ENCODE results near the gene ILKAP.

ILKAP gene

DNA sequence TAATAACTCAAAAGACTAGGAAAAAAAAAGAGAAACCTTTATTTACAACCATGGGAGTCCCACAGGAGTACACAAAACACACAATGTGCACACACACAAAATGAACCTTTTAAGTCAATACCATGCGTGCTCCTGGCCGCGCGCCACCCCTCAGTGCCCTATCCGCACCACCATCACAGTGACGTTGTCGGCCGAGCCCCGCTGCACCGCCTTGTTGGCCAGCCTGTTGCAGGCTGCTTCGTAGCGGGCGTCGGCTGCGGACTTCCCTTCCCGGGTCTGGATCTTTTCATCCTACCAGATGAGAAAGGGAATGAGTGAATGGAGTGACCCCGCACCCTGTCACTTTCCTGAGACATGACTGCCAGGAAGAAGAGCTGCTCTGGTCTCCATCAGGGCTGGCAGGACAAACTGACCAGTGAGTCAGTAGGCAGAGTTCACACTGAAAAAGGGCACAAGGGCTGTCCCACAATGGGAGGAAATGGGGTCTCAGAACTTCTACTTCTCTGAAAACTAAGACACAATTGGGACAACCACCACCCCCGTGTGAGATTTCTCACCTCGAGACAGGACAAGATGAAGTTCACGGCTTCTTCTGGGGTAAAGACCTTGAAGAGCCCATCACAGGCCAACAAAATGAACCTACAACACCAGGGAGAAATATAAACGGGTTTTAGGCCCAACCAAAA lies 33.0 kb downstream of the ILKAP start:
- peak; percentile 26 to 61 for DNase-seq
- TF ChIP-seq POLR2A (IDR thresholded peaks at IDR 0.05; ENCODE audit: low read length): no peak
- TF ChIP-seq GATA1 (IDR thresholded peaks at IDR 0.05; ENCODE audit: low read depth, low read length): no peak

DNA sequence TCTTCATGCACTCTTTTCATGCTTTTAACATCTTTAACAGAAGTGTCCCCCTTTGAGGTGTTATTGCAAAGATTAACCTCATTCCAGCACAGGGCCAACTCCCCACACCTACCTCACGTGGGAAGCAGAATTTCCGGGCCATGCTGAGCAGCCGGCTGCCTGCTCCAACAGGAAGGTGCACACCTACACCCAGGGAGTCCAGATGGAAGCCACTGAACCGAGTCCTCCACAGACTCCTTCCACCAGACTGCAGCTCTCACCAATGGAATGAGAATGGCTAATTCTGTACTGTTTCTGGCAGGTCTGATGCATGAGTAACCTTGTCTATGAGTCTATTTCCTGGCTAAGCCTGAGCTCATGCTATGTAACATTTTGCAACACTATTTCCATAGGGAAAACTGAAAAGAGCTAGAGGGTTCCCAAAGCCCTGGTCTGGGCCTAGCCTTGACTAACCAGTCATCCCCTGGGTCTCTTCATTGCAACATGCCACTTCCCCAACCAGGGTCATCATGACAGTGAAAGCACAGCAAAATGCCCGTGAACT lies 33.7 kb downstream of the ILKAP start:
- no peak for TF ChIP-seq GATA1 (IDR thresholded peaks at IDR 0.05; ENCODE audit: low read depth, low read length)
- TF ChIP-seq POLR2A (IDR thresholded peaks at IDR 0.05; ENCODE audit: low read length): peak; percentile 5
- no peak for DNase-seq

DNA sequence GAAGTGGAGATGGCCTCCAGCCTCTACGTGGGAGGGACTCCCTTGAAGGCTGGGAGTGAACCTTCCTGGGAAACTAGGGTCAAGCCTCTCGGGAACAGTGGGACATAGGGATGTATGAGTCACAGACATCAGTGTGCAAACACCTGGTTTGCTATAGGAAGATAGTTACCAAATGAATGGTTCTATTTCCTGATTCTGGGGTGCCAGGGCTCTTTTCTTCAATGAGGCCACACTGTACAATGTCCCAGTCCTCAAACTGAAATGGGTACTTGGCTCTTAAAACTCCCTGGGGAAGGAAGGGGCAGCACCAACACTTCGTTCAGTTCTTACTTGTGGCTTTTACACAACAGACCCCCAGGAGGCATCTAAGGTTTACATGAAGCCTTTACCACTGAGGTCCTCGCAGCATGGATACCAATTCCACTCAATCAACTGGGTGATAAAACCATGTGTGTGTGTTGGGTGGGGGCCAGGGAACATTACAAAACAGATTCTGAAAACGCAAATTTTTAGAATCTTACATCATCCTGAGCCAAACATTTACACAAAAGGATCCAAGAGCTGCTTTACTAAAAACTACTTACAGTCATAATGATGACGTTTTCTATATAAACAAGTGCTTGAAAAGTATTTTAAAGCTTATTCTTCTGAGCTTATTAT lies 34.3 kb downstream of the ILKAP start:
- no peak for TF ChIP-seq GATA1 (IDR thresholded peaks at IDR 0.05; ENCODE audit: low read depth, low read length)
- peak; percentile 53 for TF ChIP-seq POLR2A (IDR thresholded peaks at IDR 0.05; ENCODE audit: low read length)
- DNase-seq: peak; percentile 92 to 94

DNA sequence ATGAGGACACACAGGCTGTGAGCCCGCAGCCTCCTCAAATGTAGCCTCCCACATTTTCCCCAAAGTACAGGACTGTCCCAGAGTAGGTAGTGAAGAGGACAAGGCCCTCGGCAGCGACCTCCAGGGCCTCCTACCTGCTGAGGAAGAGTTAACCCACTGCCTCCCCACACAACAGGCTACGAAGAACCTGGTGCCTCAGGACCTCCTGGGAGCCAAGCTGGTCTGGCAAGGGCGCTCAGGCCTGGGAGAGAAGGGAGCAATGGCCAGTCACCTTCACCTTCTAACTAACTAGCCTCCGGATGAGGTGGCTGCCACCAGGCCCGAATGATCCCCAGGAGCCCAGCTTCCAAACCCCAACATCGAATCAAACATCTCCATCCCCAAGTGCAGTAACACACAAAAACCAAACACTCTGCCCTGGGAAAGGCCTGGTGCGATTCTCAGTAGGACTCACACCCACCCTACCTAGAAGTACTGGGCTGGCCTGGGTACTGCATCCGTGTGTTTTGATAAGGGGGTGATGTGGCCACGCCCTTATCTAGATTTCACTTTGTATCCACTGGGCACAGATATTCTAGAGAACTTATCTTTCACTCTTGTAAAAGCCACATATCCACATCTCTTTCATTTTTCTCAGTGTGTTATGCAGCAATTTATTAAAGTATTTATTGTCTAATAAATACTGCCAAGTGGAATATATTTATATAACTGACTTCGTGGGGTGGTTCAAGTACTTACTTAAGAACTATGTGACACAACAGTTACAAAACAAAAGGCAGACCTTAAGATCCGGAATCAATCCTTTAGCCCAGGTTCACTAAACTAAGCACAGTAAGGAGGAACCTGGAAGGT lies 35.1 kb downstream of the ILKAP start:
- DNase-seq: peak; percentile 90 to 94
- TF ChIP-seq POLR2A (IDR thresholded peaks at IDR 0.05; ENCODE audit: low read length): peak; percentile 60
- TF ChIP-seq GATA1 (IDR thresholded peaks at IDR 0.05; ENCODE audit: low read depth, low read length): no peak

GRCh38 chr2:238167761-238168160 lies 35.7 kb downstream of the ILKAP start:
- peak; percentile 64 to 74 for DNase-seq
- TF ChIP-seq POLR2A (IDR thresholded peaks at IDR 0.05; ENCODE audit: low read length) (no peak), GATA1 (IDR thresholded peaks at IDR 0.05; ENCODE audit: low read depth, low read length) (no peak)

GRCh38 chr2:238167344-238167715 lies 36.2 kb downstream of the ILKAP start:
- DNase-seq: no peak

GRCh38 chr2:238166391-238167343 lies 36.8 kb downstream of the ILKAP start:
- TF ChIP-seq POLR2A (IDR thresholded peaks at IDR 0.05; ENCODE audit: low read length) (no peak), GATA1 (IDR thresholded peaks at IDR 0.05; ENCODE audit: low read depth, low read length) (no peak)

More at GRCh38 chr2:238167344-238167715, 36.2 kb downstream of the ILKAP start:
- TF ChIP-seq POLR2A (IDR thresholded peaks at IDR 0.05; ENCODE audit: low read length) (no peak), GATA1 (IDR thresholded peaks at IDR 0.05; ENCODE audit: low read depth, low read length) (no peak)

DNA sequence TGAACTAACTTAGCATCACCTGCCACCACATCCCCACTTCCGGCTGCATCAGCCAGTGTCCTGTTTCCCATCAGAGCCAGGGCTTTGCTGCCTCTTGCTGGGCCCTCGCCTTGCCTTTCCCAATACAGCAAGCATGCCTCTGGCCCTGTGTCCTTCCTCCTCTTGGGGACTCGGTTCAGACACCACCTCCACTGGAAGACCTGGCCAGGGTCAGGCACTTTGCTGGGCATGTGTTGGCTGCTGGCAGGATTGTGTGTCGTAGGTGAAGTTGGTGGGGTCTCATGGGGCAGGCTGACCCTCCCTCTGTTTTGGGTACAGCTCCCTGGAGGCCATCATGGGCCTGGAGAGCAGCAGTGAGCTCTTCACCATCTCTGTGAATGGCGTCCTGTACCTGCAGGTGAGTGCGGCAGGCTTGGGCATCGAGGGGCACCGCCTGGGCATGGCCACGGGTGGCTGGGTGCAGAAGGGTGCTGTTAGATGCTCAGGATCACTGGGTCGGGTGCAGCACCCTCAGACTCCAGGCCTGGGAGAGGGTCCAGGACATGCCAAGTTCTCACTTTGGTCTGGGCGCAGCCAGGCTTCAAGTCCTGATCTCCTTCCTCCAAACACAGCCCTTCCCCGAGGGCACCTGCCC lies 38.1 kb downstream of the ILKAP start:
- DNase-seq: peak in 1 of 2 experiments; percentile 49
- TF ChIP-seq GATA1 (IDR thresholded peaks at IDR 0.05; ENCODE audit: low read depth, low read length) (no peak), POLR2A (IDR thresholded peaks at IDR 0.05; ENCODE audit: low read length) (no peak)

More at GRCh38 chr2:238166391-238167343, 36.8 kb downstream of the ILKAP start:
- DNase-seq: peak; percentile 49 to 55

- DNase-seq: peak in 1 of 2 experiments; percentile 49
- TF ChIP-seq POLR2A (IDR thresholded peaks at IDR 0.05; ENCODE audit: low read length) (no peak), GATA1 (IDR thresholded peaks at IDR 0.05; ENCODE audit: low read depth, low read length) (no peak)
These were observed 38.6 kb downstream of the ILKAP start for GRCh38 chr2:238164906-238165287.

- peak; percentile 58 to 73 for DNase-seq
- no peak for TF ChIP-seq GATA1 (IDR thresholded peaks at IDR 0.05; ENCODE audit: low read depth, low read length)
- peak; percentile 53 for TF ChIP-seq POLR2A (IDR thresholded peaks at IDR 0.05; ENCODE audit: low read length)
These were observed 39.9 kb downstream of the ILKAP start for GRCh38 chr2:238163481-238164198.

- TF ChIP-seq GATA1 (IDR thresholded peaks at IDR 0.05; ENCODE audit: low read depth, low read length): no peak
- TF ChIP-seq POLR2A (IDR thresholded peaks at IDR 0.05; ENCODE audit: low read length): no peak
- peak; percentile 58 to 71 for DNase-seq
These were observed 40.6 kb downstream of the ILKAP start for GRCh38 chr2:238162846-238163441.
